SK-N-MC (cell line): ENCODE measurements around the gene CDH3.

Source experiments
- EZH2 ChIP-seq: fragments of 200-600 bp; sonication (generic); IDR thresholded peaks from one replicate; pipeline ENCODE4 v1.6.1; 2017; ENCODE audit warnings: antibody characterized with exemption
- POLR2AphosphoS5 ChIP-seq: IDR thresholded peaks from 2 replicates; pipeline ENCODE4 v1.6.1; 2012; ENCODE audit warnings: mild to moderate bottlenecking, low read depth, low read length, borderline replicate concordance

DNA sequence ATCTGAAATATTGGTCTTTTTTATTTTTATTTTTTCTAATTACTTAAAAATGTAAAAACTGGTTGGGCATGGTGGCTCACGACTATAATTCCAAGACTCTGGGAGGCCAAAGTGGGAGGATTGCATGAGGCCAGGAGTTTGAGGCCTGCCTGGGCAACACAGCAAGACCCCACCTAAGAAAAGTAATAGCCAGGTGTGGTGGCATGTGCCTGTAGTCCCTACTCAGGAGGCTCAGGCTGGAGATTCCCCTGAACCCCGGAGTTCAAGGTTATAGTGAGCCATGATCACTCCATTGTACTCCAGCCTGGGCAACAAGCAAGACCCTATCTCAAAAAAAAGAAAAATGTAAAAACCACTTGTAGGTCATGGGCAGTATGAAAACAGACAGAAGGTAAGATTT is 36.8 kb upstream of the CDH3 start:
- TF ChIP-seq EZH2, result no peak
- no peak for TF ChIP-seq POLR2AphosphoS5
